HG03520 (cell line): ENCODE measurements around the gene MYB.
"Not testable (repeated sequence)": the region's sequence is repeated elsewhere in the genome, so short reads cannot be mapped to it uniquely, and the experiment has no call there.

ENCODE experiments used
- ATAC-seq: cut with Tn5 transposase; IDR thresholded peaks from one replicate; pipeline ENCODE4 v1.9.1; 2021; ENCODE audit warnings: mild to moderate bottlenecking, moderate library complexity; ENCODE audit not compliant: unreplicated experiment

Gene MYB

DNA sequence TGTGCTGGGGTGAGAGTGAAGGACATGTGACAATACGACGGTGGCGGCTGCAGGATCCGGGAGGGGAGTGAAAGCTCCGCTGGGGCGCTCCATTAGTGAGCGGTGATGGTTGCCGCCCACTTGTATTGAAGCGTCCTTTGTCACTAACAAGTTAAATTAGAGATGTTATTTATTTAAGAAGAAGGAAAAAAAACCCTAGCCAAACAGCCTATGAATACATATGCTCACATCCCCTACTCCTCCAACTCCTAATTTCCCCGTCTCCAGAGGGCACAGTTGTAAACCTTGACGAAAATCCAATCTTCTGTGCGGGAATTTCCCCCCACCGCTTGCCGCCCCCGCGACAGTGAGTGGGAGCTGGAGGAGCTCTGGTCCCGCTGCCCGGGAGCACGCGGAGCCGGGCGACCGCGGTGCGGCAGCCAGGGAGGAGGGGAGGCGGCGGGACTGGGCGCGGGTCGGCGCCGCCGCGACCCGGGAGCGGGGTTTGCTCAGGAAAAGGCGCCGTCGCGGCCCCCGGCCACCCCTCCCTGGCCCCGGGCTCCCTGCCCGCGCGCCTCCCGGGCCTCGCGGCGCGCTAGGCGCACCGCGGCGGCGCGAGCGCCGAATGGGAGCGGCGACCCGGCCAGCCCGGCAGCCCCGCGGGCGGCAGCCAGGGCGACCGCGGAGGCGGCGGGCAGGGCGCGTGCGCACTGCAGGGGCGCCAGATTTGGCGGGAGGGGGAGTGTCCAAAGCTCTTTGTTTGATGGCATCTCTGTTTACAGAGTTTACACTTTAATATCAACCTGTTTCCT, at the start of gene MYB:
Gene MYB, plus strand, starts transcription at position 767 of the 791 bp plus-strand sequence. CDS start 206 bp downstream, outside the sequence.
- peak; percentile 27 for ATAC-seq

GRCh38 chr6:135132776-135133175, 48.3 kb upstream of the MYB start:
- ATAC-seq = no peak

GRCh38 chr6:135135835-135136234, 45.3 kb upstream of the MYB start:
- ATAC-seq = no peak

DNA sequence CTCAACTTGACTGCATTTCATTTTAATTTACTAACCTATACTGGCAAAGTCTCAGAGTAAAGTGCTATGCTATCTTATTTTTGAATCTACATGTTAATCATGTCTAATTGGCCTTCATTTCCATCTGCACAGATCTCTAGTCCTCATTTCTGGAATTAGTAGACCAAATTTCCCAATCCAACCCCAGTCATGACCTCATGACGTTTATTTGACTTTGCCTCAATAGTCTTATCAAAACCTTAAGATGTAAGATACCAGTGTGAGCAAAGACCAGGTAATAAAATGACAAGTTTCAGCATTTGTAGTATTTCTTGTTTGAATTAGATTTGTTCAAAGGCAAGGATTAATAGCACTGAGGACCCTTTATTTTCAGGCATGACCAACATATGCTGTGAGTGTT, 43.3 kb upstream of the MYB start:
- ATAC-seq = no peak

- no peak for ATAC-seq
Measured at GRCh38 chr6:135141182-135141581, 39.9 kb upstream of the MYB start.

DNA sequence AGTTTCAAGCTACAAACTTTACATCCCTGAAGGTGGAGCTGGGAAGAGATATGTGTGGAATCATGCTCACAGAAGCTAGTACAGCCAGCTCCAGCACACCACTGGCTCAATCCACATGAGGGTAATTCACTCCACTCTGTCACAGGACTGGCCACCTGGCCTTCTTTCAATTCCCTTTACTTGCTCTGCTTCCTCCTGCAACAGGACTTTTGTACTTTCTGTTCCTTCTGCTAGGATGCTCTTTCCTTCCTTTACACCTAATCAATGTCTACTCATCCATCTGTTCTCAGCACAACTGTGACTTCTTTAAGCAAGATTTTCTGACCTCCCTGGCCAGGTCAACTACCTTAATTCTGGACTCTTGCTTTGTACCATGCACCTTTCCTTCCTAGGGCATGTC, 39.4 kb upstream of the MYB start:
- ATAC-seq = no peak

DNA sequence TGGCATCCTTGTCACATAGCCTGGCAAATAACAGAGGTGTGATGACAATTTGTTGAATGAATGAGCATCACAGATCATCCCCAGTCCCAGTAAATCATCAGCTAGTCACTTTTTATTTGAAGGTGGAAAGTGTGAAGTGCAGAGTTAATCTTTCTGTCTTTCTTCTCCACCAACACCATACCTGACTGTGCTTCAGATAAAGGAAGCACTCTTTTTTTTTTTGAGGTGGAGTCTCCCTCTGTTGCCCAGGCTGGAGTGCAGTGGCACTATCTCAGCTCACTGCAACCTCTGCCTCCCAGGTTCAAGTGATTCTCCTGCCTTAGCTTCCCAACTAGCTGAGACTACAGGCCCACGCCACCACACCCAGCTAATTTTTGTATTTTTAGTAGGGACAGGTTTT, 38.9 kb upstream of the MYB start:
- not testable (repeated sequence) for ATAC-seq

GRCh38 chr6:135144673-135145062, 36.4 kb upstream of the MYB start:
- ATAC-seq = no peak

DNA sequence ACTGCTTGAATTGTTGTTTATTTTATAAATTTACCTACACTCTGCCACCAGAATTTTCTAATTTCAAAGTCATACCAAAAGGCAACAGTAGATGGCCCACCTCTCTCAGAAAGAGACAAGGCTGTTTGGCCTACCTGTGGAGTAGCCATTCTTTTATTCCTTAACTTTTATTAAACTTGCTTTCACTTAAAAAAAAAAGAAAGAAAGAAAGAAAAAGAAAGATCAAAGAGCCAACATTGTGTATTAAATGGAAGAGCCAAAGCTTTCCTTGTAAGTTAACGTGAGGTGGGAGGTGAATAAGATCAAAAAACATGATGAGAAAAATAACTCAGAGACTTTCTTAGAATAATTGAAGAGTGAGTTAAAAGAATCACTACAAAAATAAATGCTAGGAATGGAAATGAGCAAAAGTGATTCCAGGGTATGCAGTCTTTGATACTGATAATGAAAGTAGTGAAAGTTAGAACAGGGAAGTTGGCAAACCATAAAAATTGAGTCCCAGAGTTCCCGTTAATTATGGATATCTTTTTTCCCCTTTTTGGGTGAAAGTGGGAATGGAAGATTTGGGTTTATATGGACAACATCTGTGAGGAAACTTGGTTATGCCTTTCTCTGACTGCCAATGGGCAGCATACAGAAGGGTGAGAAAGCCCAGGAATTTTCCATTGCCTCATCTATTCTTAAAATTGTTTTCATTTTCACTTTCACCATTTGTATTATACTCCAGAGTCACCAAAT, 35.9 kb upstream of the MYB start:
- no peak for ATAC-seq

DNA sequence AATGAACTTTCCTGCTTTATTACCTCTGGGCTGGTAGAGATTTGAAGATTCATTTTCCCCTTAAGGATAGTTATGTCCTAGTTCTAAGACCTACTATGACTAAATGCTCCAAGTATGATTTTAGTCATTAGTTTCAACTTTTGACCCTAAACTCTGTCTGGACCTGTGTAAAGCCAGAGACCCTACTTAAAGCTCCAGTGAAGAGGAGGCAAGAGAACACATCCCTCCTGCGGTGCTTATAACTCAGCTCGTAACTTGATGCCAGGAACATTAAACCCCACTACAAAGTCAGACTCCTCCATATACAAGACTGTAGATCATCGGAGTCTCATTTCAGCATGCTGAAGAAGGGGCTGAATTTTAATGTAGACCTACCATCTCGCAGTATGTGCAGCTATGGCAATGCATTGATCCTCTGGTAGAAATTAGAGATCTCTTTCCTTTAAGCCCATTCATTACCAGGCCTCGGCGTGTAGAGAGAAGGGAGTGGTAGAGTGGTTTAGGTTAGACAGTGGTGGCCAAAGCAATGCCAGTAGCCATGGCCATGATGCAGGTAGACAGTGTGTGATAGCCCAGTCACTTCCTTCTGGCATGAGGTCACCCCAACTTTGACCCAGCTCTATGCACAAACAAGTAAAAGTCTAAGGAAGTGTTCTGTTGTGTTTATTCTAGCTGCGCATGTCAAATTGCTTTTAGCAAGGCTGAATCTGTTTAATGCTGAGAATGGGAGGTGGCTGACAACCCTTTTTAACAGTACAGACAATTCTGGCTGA, 34.8 kb upstream of the MYB start:
- no peak for ATAC-seq

GRCh38 chr6:135147637-135148592, 33.2 kb upstream of the MYB start:
- ATAC-seq = no peak

- ATAC-seq = no peak
Measured at GRCh38 chr6:135148889-135149288, 32.2 kb upstream of the MYB start.

- no peak for ATAC-seq
Measured at GRCh38 chr6:135149376-135149775, 31.7 kb upstream of the MYB start.

DNA sequence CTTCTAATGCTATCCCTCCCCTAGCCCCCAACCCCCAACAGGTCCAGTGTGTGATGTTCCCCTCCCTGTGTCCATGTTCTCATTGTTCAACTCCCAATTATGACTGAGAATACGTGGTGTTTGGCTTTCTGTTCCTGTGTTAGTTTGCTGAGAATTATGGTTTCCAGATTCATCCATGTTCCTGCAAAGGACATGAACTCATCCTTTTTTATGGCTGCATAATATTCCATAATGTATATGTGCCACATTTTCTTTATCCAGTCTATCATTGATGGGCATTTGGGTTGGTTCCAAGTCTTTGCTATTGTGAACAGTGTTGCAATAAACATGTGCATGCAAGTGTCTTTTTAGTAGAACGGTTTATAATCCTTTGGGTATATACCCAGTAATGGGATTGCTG, 30.6 kb upstream of the MYB start:
- not testable (repeated sequence) for ATAC-seq

DNA sequence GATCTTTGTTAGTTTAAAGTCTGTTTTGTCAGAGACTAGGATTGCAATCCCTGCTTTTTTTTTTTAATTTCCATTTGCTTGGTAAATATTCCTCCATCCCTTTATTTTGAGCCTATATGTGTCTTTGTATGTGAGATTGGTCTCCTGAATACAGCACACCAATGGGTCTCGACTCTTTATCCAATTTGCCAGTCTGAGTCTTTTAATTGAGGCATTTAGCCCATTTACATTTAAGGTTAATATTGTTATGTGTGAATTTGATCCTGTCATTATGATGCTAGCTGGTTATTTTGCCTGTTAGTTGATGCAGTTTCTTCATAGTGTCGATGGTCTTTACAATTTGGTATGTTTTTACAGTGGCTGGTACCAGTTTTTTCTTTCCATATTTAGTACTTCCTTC, 27.0 kb upstream of the MYB start:
- ATAC-seq = not testable (repeated sequence)

GRCh38 chr6:135158397-135158796, 22.7 kb upstream of the MYB start:
- ATAC-seq = no peak

GRCh38 chr6:135159531-135159930, 21.6 kb upstream of the MYB start:
- no peak for ATAC-seq

- no peak for ATAC-seq
Measured at GRCh38 chr6:135161411-135162395, 19.4 kb upstream of the MYB start.
